Esophagus squamous epithelium (tissue), 5 donors: ENCODE data around the gene DCAF5. TPM values are rescaled to one million over a fixed set of nuclear protein-coding genes. Genes with fewer than 3 reads are reported as not detected.
A peak's percentile ranks its signal among the peaks of the same experiment; 100 is the strongest.

Experiments
- DNase-seq: peaks from one replicate; lab custom pipeline; 2025; lab: John Stamatoyannopoulos, UW
- H3K27ac ChIP-seq, 4 donors: fragments of 200-600 bp; sonication (generic); one replicate each; pipeline ENCODE4 v1.5.1; 2016 to 2019; ENCODE audit warnings: mild to moderate bottlenecking in 1 of 4
- H3K27me3 ChIP-seq, 4 donors: fragments of 200-600 bp; sonication (generic); 1 replicate in 3 of 4; 2 replicates in 1 of 4; pipeline versions ENCODE4 v1.5.1 to v1.6.0; 2017 to 2021; ENCODE audit warnings: antibody characterized with exemption in 1 of 4
- H3K36me3 ChIP-seq, 3 donors: fragments of 200-600 bp; sonication (generic); one replicate each; pipeline ENCODE4 v1.5.1; 2016 to 2019
- H3K4me1 ChIP-seq, 3 donors: fragments of 200-600 bp; sonication (generic); one replicate each; pipeline ENCODE4 v1.5.1; 2017 to 2019
- H3K4me3 ChIP-seq, 4 donors: fragments of 200-600 bp; sonication (generic); 1 replicate in 3 of 4; 2 replicates in 1 of 4; pipeline ENCODE4 v1.5.1; 2016 to 2019; ENCODE audit warnings: mild to moderate bottlenecking in 2 of 4, moderate library complexity in 1 of 4
- H3K9me3 ChIP-seq, 3 donors: fragments of 200-600 bp; sonication (generic); one replicate each; pipeline ENCODE4 v1.5.1; 2016 to 2019
- POLR2A ChIP-seq, 4 donors: fragments of 450-650 bp; IDR thresholded peaks; one replicate each; pipeline ENCODE4 v1.6.1; 2017; ENCODE audit warnings: antibody characterized with exemption in 4 of 4, mild to moderate bottlenecking in 4 of 4, moderate library complexity in 3 of 4
- WGBS, 2 donors: methylation state at CpG; one replicate each; pipeline ENCODE4 v1.1.5; 2018; 5-methylcytosine and 5-hydroxymethylcytosine counted together
- intact Hi-C: fragments of 100-400 bp; cut with DNase I; formaldehyde crosslinking; loops from one replicate; pipeline ENCODE4 v1.15.0; 2022
- total RNA-seq, 4 donors: library from RNA; depleted of rRNA; stranded (reverse); fragments of >200 nt; gene quantifications; one replicate each; pipeline ENCODE4 v1.1.0, GENCODE V29; 2016
- TF ChIP-seq, protein P1 (sequence below), 6 experiments: fragments of 450-650 bp in 4 of 6; fragments of 200-600 bp in 2 of 6; sonication (generic) in 2 of 6; IDR thresholded peaks; one replicate each; pipeline ENCODE4 v1.5.1; 2016 to 2019; ENCODE audit warnings: antibody characterized with exemption in 6 of 6, mild to moderate bottlenecking in 4 of 6, moderate library complexity in 4 of 6
- donor health status: DM: yes; HTN: yes; CAD: no.

Gene DCAF5
- total RNA-seq, 4 donors from 2014 or later = 12.4 to 34.7 (median 20.9) TPM

DNA sequence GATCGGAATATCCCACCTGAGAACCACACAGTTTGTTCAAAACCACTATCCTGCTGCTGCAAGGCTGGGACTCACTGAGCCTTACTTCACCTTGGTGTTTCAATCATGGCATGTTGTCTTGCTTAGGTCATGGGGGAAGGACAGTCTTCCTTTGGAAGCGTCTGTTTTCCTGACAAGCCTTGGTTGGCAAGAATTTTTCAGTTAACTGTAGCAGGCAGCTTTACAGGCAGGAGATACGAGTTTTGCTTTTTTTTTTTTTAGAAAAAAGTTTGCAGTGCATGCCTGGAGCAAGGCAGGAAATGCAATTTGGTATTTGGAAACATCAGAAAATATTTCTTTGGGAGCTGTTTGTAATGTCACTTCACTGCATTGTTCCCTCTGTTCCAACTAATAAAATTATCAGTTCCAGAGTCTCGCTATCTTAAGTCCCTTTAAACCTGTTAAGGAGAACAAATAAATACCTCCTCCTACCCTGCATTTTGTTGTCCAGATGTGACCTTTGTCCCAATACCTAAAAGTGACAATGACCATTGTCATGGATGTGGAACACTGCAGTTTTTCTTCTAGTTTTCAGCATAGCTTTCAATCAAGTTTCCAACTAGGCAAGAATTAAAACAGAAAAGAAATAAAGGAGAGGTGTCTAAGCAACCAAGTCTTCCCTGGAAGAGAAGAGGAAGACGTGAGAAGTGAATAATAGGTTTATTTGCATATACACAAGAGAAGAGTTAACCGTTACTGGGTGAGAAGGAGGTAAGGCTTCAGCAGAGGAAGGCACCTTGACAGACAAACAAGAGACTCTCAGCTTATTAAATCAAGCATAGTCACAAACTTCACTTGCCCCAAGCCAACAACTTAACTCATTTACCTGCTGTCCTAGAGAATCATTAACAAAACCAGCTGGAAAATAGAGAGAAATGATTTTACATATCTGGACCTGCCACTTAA is 102.4 kb downstream of the DCAF5 start:
- TF ChIP-seq, protein P1, sequence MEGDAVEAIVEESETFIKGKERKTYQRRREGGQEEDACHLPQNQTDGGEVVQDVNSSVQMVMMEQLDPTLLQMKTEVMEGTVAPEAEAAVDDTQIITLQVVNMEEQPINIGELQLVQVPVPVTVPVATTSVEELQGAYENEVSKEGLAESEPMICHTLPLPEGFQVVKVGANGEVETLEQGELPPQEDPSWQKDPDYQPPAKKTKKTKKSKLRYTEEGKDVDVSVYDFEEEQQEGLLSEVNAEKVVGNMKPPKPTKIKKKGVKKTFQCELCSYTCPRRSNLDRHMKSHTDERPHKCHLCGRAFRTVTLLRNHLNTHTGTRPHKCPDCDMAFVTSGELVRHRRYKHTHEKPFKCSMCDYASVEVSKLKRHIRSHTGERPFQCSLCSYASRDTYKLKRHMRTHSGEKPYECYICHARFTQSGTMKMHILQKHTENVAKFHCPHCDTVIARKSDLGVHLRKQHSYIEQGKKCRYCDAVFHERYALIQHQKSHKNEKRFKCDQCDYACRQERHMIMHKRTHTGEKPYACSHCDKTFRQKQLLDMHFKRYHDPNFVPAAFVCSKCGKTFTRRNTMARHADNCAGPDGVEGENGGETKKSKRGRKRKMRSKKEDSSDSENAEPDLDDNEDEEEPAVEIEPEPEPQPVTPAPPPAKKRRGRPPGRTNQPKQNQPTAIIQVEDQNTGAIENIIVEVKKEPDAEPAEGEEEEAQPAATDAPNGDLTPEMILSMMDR (IDR thresholded peaks at IDR 0.05) = no peak
- TF ChIP-seq POLR2A (IDR thresholded peaks at IDR 0.05) = no peak
- DNase-seq = no peak
- 44 to 54% methylated on average over 6 of the region's 6 CpGs for WGBS, 2 donors
- H3K27me3 ChIP-seq = no peaks in the 10 kb centered on the region
- peaks cover 17 to 67% (median 46%) of the 10 kb centered on the region in 3 donors for H3K4me1 ChIP-seq
- H3K4me3 ChIP-seq = no peak overlapping the region
- H3K9me3 ChIP-seq = no peaks in the 10 kb centered on the region
- intact Hi-C loops = no loop called here
- peak overlapping the region; percentile 28 to 77 (median 75) for H3K27ac ChIP-seq
- H3K36me3 ChIP-seq = peaks cover 14 to 45% (median 22%) of the 10 kb centered on the region in 3 donors

DNA sequence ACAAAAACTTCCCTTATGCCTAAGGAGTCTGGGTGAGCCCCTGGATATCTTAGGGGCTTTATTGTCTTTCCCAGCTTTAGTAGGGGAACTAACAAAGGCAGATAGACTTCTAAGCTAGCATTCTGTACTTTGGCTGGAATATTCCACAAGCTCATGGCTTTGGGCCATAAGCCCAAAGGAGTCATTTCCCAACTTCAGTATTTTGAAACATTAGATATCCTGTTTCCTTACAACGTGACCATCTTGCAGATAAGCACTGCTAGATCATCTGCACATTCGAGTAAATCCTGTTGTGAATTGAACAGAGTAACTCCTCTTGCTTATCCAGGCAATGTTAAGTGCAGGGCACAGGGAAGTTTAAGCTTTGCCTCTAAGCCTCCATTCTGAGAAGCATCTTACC is 103.2 kb downstream of the DCAF5 start:
- TF ChIP-seq POLR2A (IDR thresholded peaks at IDR 0.05) = no peak
- TF ChIP-seq, protein P1 (IDR thresholded peaks at IDR 0.05) = no peak
- Histone ChIP-seq H3K27me3 (no peaks in the 10 kb centered on the region), H3K4me1 (peaks cover 22 to 75% (median 54%) of the 10 kb centered on the region in 3 donors), H3K9me3 (no peaks in the 10 kb centered on the region), H3K4me3 (no peak overlapping the region), H3K36me3 (peaks cover 10 to 36% (median 14%) of the 10 kb centered on the region in 3 donors), H3K27ac (peak overlapping the region; percentile 28 to 77 (median 75))
- intact Hi-C loops = loop anchor here (10.0 kb wide), 1 partner anchor 65 kb away; no protein-coding TSS in a partner anchor
- DNase-seq = no peak
- WGBS, 2 donors = 24 to 29% methylated on average over 2 of the region's 2 CpGs

DNA sequence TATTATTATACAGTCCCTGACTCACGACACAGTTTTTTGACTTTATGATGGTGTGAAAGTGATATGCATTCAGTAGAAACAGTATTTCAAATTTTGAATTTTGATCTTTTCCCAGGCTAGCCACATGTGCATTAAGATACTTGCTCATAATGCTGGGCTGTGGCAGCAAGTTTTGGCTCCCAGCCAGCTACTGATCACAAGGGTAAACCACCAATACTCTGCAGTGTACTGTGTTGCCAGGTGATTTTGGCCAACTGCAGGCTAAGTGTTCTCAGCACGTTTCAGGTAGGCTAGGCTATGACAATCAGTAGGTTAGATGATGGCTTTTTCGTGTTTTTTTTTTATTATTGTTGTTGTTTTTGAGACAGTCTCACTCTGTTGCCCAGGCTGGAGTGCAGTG is 104.5 kb downstream of the DCAF5 start:
- H3K36me3 ChIP-seq = peaks cover 0 to 24% (median 2%) of the 10 kb centered on the region in 3 donors
- H3K4me1 ChIP-seq = peaks cover 33 to 87% (median 66%) of the 10 kb centered on the region in 3 donors
- intact Hi-C loops = loop anchor here (10.0 kb wide), 1 partner anchor 64 kb away; no protein-coding TSS in a partner anchor
- DNase-seq = no peak
- TF ChIP-seq, protein P1 (IDR thresholded peaks at IDR 0.05) = no peak
- TF ChIP-seq POLR2A (IDR thresholded peaks at IDR 0.05) = no peak
- H3K27ac ChIP-seq = no peak overlapping the region
- 69 to 73% methylated on average over 3 of the region's 3 CpGs for WGBS, 2 donors
- no peak overlapping the region for H3K4me3 ChIP-seq
- H3K9me3 ChIP-seq = no peaks in the 10 kb centered on the region
- no peaks in the 10 kb centered on the region for H3K27me3 ChIP-seq

DNA sequence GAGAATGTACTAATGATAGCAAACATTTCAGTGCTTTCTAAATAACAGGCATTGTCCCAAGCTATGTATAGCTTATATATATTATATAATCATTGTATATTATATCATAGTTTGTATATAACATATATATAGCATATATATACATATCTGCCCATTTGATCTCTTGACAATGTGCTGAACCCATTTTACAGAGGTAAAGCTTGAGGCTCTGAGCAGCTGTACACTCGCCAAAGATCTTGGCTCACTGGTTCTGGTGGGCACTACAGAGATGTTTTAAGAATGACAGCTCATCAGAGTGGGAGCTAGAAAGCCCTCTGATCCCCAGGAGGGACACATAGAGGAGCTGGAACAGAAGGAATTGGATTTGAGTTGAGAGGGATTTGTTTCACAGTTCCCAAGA is 105.7 kb downstream of the DCAF5 start:
- 85 to 89% methylated on average over 1 of the region's 1 CpG for WGBS, 2 donors
- no peak for TF ChIP-seq POLR2A (IDR thresholded peaks at IDR 0.05)
- TF ChIP-seq, protein P1 (IDR thresholded peaks at IDR 0.05) = no peak
- intact Hi-C loops = loop anchor here (10.0 kb wide), 1 partner anchor 62 kb away; no protein-coding TSS in a partner anchor

DNA sequence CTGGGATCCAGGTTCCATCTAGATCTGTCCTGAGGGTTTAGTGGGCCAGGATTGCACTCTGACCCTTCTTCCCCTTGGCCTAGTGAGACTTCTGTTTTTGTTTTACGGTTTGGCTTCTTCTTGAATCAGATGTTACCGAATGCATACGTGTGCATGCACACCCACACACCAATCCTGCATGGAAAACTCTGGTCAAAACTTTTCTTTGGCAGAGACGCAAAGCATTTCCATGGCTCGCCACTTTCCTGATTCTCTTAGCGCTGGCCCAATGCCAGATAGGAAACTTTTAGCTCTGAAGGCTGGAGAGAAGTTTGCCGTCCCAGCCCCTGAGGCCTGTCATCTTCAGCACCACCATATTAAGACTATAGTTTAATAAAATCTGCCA is 106.5 kb downstream of the DCAF5 start:
- WGBS, 2 donors = 30 to 41% methylated on average over 7 of the region's 7 CpGs
- Histone ChIP-seq H3K4me3 (no peak overlapping the region), H3K9me3 (no peaks in the 10 kb centered on the region), H3K27me3 (no peaks in the 10 kb centered on the region), H3K27ac (peak overlapping the region; percentile 49 to 84 (median 81)), H3K4me1 (peaks cover 37 to 86% (median 64%) of the 10 kb centered on the region in 3 donors), H3K36me3 (peaks cover 0 to 4% (median 0%) of the 10 kb centered on the region in 3 donors)
- intact Hi-C loops = loop anchor here (10.0 kb wide), 1 partner anchor 62 kb away; no protein-coding TSS in a partner anchor
- TF ChIP-seq POLR2A (IDR thresholded peaks at IDR 0.05) = no peak
- TF ChIP-seq, protein P1 (IDR thresholded peaks at IDR 0.05) = no peak
- DNase-seq = no peak

More for the DNA sequence above, 105.7 kb downstream of the DCAF5 start:
- H3K4me3 ChIP-seq = no peak overlapping the region
- DNase-seq = no peak
- H3K27ac ChIP-seq = peak overlapping the region in 3 of 4 donors; percentile 81 to 84 (median 81)
- H3K4me1 ChIP-seq = peaks cover 37 to 93% (median 70%) of the 10 kb centered on the region in 3 donors
- peaks cover 0 to 12% (median 0%) of the 10 kb centered on the region in 3 donors for H3K36me3 ChIP-seq
- H3K9me3 ChIP-seq = no peaks in the 10 kb centered on the region
- H3K27me3 ChIP-seq = no peaks in the 10 kb centered on the region
